HepG2 (cell line): ENCODE results near the gene PRKG1. TPM values are rescaled to one million over a fixed set of nuclear protein-coding genes. Genes with fewer than 3 reads are reported as not detected.

Experiments
- ATAC-seq: fragments of 200-7000 bp; cut with Tn5 transposase; 3 replicates; pipeline ENCODE4 v1.9.1; 2020; ENCODE audit warnings: mild to moderate bottlenecking, moderate library complexity
- BruUV-seq: library from RNA; stranded (reverse); fragments of 400-500 nt; replicated peaks from 2 replicates; lab custom pipeline; 2021; lab: Mats Ljungman, UMichigan
- CTCF ChIA-PET: fragments of 300-600 bp; formaldehyde crosslinking; extraction: SDS; loops from one replicate; lab custom pipeline; 2021; ENCODE audit warnings: low total read pairs, inconsistent platforms, low intra/inter-chr PET ratio; lab: Yijun Ruan, JAX
- POLR2A ChIA-PET: fragments of 350-600 bp; sonication (Branson Sonifier 250); formaldehyde crosslinking; loops from one replicate; lab custom pipeline; 2020; ENCODE audit warnings: antibody characterized with exemption, inconsistent platforms; lab: Yijun Ruan, JAX
- DNase-seq: peaks from one replicate; pipeline ENCODE4 v3.0.0-alpha.2; 2015; ENCODE audit warnings: low spot score
- FAIRE-seq: peaks from 3 replicates; lab custom pipeline; 2011; peaks lifted over from hg19 to GRCh38; lab: Jason Lieb, UNC
- H2AFZ ChIP-seq: one replicate; pipeline ENCODE4 v1.6.1; 2011; ENCODE audit warnings: low read length, inconsistent platforms
- H3K27ac ChIP-seq: fragments of 300-600 bp; 3 replicates; pipeline ENCODE4 v1.8.0; 2011; ENCODE audit warnings: mixed run types, mild to moderate bottlenecking, mixed read lengths, low read length, inconsistent platforms; ENCODE audit not compliant: insufficient read depth; ENCODE audit errors: extremely low read length
- H3K27me3 ChIP-seq, 2 experiments: fragments of 200-600 bp in 1 of 2; 2 replicates in 1 of 2; 3 replicates in 1 of 2; pipeline versions ENCODE4 v1.6.0 to v1.8.0; 2011; ENCODE audit warnings: low read length in 2 of 2, mild to moderate bottlenecking in 2 of 2, moderate library complexity in 2 of 2, inconsistent platforms in 1 of 2; ENCODE audit not compliant: insufficient read depth in 2 of 2, control insufficient read depth in 1 of 2
- H3K36me3 ChIP-seq, 2 experiments: fragments of 200-600 bp in 1 of 2; replicated peaks in 1 of 2; 2 replicates in 1 of 2; 3 replicates in 1 of 2; pipeline versions ENCODE4 v1.5.1 to v1.8.0; 2011; ENCODE audit warnings: low read length in 2 of 2, inconsistent platforms in 1 of 2; ENCODE audit not compliant: insufficient read depth in 2 of 2, control insufficient read depth in 1 of 2
- H3K4me1 ChIP-seq: 2 replicates; pipeline ENCODE4 v1.5.1; 2012; ENCODE audit warnings: low read length, inconsistent platforms; ENCODE audit not compliant: insufficient read depth
- H3K4me2 ChIP-seq: 2 replicates; pipeline ENCODE4 v1.6.0; 2011; ENCODE audit warnings: low read depth, low read length, inconsistent platforms
- H3K4me3 ChIP-seq, 3 experiments: fragments of 200-600 bp in 1 of 3; sonication (generic), shearing (Covaris generic) in 1 of 3; replicated peaks in 1 of 3; 2 replicates each; pipeline ENCODE4 v1.5.1; 2011 to 2016; ENCODE audit warnings: low read length in 3 of 3, inconsistent platforms in 2 of 3, low read depth in 2 of 3, mild to moderate bottlenecking in 2 of 3, control low read depth in 1 of 3, mixed read lengths in 1 of 3; ENCODE audit not compliant: insufficient read depth in 1 of 3
- H3K79me2 ChIP-seq: one replicate; pipeline ENCODE4 v1.6.1; 2011; ENCODE audit warnings: low read length, inconsistent platforms; ENCODE audit not compliant: insufficient read depth
- H3K9ac ChIP-seq: 2 replicates; pipeline ENCODE4 v1.6.0; 2011; ENCODE audit warnings: mild to moderate bottlenecking, low read depth, low read length, inconsistent platforms; ENCODE audit not compliant: insufficient read depth
- H3K9me3 ChIP-seq: 2 replicates; pipeline ENCODE4 v1.5.1; 2012; ENCODE audit warnings: mild to moderate bottlenecking, low read length
- H4K20me1 ChIP-seq: 2 replicates; pipeline ENCODE4 v1.6.0; 2011; ENCODE audit warnings: inconsistent platforms, mild to moderate bottlenecking, low read length, moderate library complexity; ENCODE audit not compliant: insufficient read depth
- ELK4 ChIP-seq: sonication (generic); formaldehyde crosslinking; IDR thresholded peaks from 2 replicates; pipeline ENCODE4 v1.9.0; 2021; ENCODE audit warnings: missing genetic modification reagents, borderline replicate concordance
- HOMEZ ChIP-seq: IDR thresholded peaks from 2 replicates; pipeline ENCODE4 v1.6.1; 2016; ENCODE audit warnings: low read depth
- KDM3A ChIP-seq: IDR thresholded peaks from 2 replicates; pipeline ENCODE4 v1.6.1; 2018; ENCODE audit warnings: low read depth, missing compliant biosample characterization
- MEF2D ChIP-seq: sonication (generic); formaldehyde crosslinking; IDR thresholded peaks from 2 replicates; pipeline ENCODE4 v1.5.1; 2020; ENCODE audit warnings: mild to moderate bottlenecking, missing genetic modification reagents
- RBM22 ChIP-seq: fragments of 200-400 bp; formaldehyde crosslinking; optimal IDR thresholded peaks from 2 replicates; pipeline ENCODE3; 2017; ENCODE audit warnings: mild to moderate bottlenecking, low read length, moderate library complexity
- RCOR2 ChIP-seq: IDR thresholded peaks from 2 replicates; pipeline ENCODE4 v1.6.1; 2016; ENCODE audit warnings: missing biosample characterization, missing genetic modification reagents
- WGBS: methylation state at CpG from one replicate; pipeline ENCODE4 v1.1.6; 2017; ENCODE audit warnings: low lambda C conversion rate; 5-methylcytosine and 5-hydroxymethylcytosine counted together
- in situ Hi-C: cut with HindIII; loops from 2 replicates; pipeline ENCODE4 v1.10.0; 2017; ENCODE audit warnings: low pct_unique_long_range_greater_than_20kb; ENCODE audit not compliant: extremely low pct_ligation_motif_present
- intact Hi-C: fragments of 100-400 bp; cut with micrococcal nuclease; formaldehyde crosslinking; loops from one replicate; pipeline ENCODE4 v1.10.0; 2022; ENCODE audit not compliant: unreplicated experiment
- polyA plus RNA-seq, 8 experiments: library from polyadenylated mRNA; depleted of rRNA in 3 of 8; stranded (reverse) in 7 of 8; unstranded in 1 of 8; fragments of >200 nt; fragmentation: Illumina TruSeq in 4 of 8; extraction: Trizol in 4 of 8; gene quantifications; 2 replicates each; pipeline versions ENCODE4 v1.2.1 to v1.2.3, GENCODE V29; 2011 to 2016; ENCODE audit warnings: low read depth in 4 of 8, missing spikeins in 1 of 8, mixed read lengths in 1 of 8; ENCODE audit not compliant: insufficient read depth in 1 of 8
- total RNA-seq, 5 experiments: library from RNA; depleted of rRNA; stranded (reverse); fragments of >200 nt; fragmentation: Illumina TruSeq; extraction: Trizol; gene quantifications; 2 replicates each; pipeline ENCODE4 v1.2.3, GENCODE V29; 2016; ENCODE audit warnings: low read depth in 1 of 5

The PRKG1 gene
- total and polyA plus RNA-seq, 2 of the 13 experiments (the other 11 are each of a cell fraction or from before 2014, with no cell fraction given): 0.01 TPM; not detected in 1

- Histone ChIP-seq H3K9me3 (no peaks in the 10 kb centered on the region), H3K79me2 (no peaks in the 10 kb centered on the region), H3K27me3 (no peaks in the 10 kb centered on the region), H3K27ac (no peak overlapping the region), H3K9ac (no peak overlapping the region), H2AFZ (no peak overlapping the region), H3K4me2 (no peak overlapping the region), H3K4me3 (no peak overlapping the region), H3K4me1 (no peaks in the 10 kb centered on the region), H4K20me1 (no peaks in the 10 kb centered on the region), H3K36me3 (no peaks in the 10 kb centered on the region)
- in situ Hi-C loops: no loop called here
- DNase-seq (no peak), FAIRE-seq (no peak), ATAC-seq (no peak)
- 0% methylated on average over 4 of the region's 4 CpGs for WGBS
- CTCF ChIA-PET: no interaction called here
- TF ChIP-seq KDM3A (CRISPR knock-in tag): no peak
- no peak for TF ChIP-seq ELK4 (CRISPR knock-in tag)
- TF ChIP-seq MEF2D: no peak
- TF ChIP-seq HOMEZ (CRISPR knock-in tag): no peak
- TF ChIP-seq RBM22: no peak
- TF ChIP-seq RCOR2 (CRISPR knock-in tag): no peak
- POLR2A ChIA-PET: no interaction called here
- intact Hi-C loops: no loop called here
- no TSS peak for BruUV-seq
These were observed 812.3 kb downstream of the PRKG1 start for GRCh38 chr10:51886438-51887068.
